HG03520 (cell line): Measurements from ENCODE around the gene CBLB.

Source experiments
- ATAC-seq: cut with Tn5 transposase; IDR thresholded peaks from one replicate; pipeline ENCODE4 v1.9.1; 2021; ENCODE audit warnings: mild to moderate bottlenecking, moderate library complexity; ENCODE audit not compliant: unreplicated experiment

The CBLB gene

DNA sequence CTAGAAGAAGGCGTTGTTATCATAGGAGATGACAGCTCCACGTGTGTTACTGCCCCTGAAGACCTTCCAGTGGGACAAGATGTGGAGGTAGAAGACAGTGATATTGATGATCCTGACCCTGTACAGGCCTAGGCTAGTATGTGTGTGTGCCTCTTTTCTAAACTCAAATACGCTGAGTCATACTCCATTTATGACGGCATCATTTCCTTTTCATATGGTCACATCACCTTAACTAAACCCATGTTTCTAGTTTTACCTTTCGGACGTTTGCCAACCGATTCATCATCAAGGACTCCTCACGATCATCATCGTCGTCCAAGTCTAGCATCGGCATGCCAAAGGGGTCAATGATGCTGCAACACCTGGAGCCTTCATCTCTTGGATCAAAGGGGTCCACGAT is 149.0 kb downstream of the CBLB start:
- ATAC-seq, result no peak

DNA sequence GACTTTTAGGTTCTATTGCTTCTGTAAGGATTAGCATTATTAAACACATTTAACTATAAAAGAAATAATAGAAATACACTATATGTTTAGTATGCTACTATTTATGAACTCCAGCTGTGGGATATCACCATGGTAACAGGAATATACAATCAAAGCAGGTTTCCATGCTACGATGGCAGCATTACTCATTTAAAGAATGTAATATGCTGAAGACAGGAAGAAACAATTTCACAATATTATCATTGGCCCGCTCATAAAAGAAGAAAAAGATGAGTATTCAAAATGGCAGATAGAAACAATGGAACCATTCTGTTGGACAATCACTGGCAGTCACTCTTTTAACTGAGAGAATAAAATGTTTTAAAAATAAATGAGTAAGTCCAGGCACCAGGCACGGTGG is 153.4 kb downstream of the CBLB start:
- no peak for ATAC-seq

DNA sequence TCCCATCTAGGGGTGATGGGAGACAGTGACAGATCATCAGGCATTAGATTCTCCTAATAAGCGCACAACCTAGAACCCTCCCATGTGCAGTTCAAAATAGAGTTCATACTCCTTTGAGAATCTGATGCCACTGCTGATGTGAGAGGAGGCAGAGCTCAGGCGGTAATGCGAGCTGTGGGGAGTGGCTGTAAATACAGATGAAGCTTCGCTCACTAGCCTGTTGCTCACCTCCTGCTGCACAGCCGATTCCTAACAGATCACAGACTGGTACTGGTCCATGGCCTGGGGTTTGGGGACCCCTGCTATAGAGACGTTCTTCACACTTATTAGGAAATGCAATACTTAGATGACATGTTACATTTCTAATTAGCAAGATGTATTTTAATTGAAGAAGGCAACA is 154.4 kb downstream of the CBLB start:
- ATAC-seq, result no peak

DNA sequence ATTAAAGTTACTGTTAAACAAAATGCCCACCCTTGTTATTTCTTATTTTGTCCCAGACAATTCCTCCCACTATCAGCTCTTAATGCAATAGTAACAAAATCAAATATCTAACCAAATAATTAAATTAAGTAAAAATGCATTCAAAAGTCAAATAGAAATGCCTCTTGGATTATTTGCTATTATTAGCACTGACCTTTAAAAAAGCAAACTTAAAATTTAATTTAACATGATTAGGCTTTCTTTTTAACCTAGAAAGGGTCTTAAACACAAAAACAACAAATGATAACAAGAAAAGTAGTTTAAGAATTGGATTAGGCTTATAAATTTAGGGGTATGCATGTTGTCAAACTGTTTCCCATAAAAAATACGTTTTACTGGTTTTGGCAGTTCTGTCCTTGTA is 159.8 kb downstream of the CBLB start:
- no peak for ATAC-seq

DNA sequence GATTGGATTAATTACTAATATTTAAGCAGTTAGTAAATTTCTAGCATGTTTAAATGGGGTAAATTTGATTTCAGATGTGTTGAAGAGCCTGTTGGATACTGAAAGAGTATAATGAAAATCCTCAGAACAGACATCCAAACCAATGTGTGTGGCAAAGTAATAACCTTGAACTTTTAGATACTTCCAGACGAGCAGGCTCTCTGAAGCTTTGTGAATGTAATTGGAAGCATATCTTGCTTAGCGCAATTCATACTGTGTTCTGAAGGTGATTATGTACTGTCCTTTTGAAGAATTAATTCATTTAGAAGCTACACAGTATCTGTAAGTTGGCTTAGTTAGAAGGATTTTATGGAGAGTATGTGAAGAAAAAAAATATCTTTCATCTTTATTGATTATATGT is 161.8 kb downstream of the CBLB start:
- ATAC-seq, result no peak

DNA sequence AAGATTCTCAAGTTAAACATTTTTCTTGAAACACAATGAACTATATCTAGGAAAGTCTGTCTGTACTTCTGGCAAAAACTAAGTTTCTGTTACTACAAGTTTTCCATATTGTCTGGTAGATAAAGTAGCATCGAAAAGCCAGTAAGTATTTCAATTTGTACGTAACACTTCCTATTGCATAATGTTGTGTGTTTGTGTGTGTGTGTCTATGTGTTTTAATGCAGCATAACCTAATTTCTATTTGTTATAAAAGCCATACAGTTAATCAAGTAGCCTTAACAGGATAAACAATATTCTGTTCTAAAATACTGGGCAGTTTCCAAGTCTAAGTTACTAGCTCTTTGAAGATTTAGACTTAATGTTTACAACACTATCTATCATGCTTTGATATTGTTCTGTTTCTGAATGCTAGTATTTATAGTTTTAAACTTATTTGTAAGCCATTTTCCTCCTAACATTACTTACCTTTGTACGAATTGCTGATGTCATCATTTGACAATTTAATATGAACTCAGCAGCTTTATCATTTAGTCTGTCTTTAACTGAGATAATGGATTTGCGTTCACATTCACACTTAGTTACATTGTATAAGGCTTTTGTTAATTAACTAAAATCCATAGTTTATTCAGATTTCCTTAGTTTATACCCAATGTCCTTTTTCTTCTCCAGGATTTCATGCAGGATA is 163.9 kb downstream of the CBLB start:
- ATAC-seq, result no peak

DNA sequence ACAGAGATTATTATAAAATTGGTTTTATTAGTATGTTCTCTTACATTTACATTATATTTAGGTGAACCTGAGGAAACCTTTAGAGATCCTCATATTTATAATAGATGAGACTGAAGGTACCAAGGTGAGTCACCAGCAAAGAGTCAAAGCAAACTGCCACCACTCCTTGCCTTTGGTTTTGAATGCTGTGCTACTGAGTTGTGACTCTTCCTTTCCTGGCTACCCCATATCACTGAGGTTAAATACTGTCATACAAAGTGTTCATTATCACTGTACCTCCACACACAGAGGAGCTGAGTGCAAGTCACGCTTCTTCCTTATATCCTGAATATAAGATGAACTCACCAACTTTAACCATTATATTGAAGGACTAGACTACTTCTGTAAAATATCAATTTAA is 168.2 kb downstream of the CBLB start:
- no peak for ATAC-seq

DNA sequence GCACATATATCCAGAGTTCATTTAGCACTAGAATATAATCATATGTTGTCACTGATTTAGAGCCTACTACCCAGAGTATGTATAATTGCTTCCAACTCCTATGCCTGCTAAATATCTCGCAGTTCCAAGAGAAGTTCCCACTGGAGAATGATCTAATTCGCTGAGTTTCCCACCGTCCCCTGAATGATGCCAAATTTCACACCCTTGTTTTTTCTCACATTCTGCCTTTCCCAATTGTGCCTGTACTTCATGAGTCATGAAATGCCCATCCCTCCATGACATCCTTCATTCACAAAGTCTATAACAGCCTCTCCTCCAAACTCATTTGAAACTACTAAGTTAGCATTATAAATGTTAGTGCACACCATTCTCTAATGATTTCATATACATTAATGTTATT is 177.2 kb downstream of the CBLB start:
- no peak for ATAC-seq

DNA sequence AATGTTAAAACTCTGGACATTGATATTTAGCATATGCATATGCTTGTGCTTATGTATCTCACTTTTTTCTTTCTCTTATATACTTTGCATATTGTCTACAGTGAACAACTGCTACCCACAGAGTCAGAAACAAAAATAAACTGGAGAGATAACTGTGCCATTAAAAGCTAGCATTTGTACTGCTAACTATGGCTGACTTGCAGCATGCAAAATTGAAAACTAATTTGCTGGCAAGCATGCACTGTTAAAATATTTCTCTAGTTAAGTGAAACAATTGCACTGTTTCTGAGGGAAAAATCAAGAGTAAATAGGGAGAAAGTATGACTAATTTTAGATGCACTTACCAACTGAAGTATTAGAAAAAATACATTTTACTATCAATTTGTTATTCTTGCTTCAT is 177.8 kb downstream of the CBLB start:
- no peak for ATAC-seq

DNA sequence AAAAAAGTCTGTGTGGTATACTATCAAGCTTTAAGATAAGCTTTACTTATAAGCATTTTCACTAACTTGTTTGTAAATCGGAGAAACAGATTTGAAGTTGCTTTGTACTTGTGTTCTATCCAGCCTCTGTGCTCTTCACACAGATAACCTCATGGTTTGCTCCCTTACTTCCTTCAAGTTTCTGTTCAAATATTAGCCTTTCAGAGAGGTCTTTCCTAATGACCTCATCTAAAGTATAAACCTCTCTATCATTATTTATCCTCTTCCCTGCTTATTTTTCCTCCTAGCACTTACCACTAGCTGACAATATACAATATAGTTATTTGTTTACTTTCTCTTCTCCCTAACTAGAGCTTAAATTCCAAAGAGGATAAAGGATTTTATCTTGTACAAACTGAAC is 180.0 kb downstream of the CBLB start:
- no peak for ATAC-seq

DNA sequence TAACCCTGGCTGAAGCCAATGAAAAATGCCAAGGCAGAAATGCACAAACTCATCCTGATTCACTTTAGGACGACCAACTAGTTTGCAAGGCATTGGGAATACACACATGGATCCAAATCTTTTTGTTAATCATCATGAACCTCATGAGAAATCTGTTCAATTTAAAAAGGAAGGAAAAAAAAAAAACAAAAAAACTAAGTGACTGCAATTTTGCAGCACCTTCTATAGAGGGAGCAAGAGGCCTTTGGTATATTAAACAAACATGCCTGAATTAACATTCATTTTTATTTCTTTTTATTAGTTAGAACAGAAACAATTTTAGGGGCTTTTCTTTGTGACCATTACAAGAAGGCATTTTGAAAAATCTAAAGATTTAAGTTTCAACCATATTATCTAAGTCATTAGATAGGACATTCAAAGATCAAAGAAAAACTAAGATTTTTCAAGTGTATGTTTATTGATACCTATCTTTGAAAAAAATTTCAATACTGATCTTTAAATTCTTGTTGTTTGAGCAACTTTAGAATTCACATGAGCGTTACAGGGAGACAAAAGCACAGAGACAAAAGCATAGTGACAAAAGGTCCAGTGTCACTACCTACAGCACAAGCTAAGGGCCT is 182.4 kb downstream of the CBLB start:
- no peak for ATAC-seq

DNA sequence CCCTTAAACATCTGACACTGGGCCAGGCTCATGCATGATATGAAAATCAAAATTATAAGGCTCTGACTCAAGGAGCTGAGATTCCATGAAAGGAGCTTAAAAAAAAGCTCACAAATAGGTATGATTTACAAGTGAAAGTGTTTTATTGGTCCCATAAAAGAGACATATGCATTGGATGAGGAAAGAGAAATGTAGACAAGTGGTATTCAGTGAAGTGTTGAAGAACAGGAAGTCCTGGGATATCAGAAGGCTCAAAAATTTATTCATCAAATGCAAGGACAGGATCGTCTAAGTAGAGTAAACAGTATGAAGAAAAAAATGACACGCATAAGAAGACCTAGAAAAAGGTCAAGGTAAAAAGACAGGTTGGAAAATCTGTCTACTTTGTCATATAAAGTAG is 188.9 kb downstream of the CBLB start:
- no peak for ATAC-seq

DNA sequence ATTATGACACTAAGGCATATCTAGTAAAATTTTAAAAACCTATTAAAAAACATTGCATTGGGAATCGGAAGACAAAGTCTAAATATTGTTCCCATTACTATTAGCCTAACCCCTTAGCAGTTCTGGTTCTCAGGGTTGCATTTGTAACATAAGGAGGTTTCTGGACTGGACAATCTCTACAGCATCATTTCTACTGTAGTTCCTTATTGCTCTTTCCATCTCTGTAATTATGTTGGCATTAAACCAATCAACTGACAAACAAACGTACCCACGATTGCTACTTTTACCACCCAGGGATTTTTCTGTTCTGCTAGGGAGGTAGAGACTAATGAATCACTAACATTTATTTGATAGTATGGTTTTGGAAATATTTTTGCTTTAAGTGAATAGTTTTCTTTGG is 190.8 kb downstream of the CBLB start:
- no peak for ATAC-seq

DNA sequence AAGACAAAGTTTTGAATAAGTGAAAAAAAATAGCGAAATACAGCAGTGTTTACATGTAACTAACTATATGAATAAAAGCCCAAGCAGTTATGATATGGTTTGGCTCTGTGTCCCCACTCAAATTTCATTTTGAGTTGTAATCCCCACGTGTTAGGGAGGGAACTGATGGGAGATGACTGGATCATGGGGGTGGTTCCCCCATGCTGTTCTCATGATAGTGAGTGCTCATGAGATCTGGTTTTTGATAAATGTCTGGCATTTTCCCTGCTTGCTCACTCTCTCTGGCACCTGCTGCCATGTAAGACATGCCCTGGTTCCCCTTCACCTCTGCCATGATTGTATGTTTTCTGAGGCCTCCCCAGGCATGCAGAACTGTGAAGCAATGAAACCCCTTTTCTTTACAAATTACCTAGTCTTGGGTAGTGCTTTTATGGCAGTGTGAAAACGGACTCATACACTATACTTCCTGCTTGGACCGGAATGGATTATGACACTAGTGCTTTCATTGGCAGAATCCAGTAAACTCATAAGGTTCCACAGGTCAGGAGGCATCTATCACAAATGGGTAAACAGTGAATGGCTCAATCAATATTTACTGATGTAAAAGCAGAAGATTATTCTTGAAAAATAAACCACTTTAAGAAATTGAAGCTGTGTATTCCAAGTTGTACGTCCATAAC is 192.1 kb downstream of the CBLB start:
- no peak for ATAC-seq

DNA sequence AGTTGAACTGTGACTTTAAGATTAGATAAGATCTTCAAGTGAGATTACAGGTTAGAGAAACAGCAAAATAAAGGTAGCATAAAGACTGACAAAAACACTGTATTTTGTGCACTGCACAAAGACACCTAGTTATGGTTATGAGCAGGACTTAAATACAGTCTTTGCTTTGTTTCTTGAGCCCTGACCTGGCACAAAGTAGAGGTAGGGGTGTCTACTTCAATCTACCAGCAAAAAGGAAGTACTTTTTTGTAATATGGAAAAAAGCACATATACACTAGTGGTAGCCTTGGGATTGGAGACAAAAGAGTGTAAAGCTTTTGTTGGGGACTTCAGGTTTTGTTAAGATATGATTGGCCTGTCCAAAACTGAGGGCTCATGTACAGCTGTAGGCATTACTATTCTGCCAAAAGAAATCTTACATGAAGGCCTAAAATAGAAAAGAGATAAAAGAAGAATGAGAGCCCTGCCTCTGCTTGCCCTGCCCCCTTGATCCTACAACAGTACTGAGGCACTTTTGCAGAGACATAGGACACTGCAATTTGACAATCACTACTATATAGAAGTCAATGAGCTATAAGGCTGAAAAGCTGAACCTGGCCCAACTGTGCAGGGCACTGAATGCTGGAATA is 194.3 kb downstream of the CBLB start:
- no peak for ATAC-seq

DNA sequence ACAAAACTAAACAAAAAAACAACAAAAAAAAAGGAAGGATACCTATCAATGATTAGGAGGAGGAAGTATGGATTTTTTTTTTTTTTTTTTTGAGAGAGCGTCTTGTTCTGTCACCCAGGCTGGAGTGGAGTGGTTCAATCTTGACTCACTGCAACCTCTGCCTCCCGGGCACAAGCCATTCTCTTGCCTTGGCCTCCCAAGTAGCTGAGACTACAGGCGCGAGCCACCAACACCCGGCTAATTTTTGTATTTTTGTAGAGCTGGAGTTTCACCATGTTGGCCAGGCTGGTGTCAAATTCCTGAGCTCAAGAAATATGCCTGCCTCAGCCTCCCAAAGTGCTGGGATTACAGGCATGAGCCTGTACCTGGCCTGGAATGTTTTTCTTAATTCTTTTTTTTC is 195.8 kb downstream of the CBLB start:
- no peak for ATAC-seq

DNA sequence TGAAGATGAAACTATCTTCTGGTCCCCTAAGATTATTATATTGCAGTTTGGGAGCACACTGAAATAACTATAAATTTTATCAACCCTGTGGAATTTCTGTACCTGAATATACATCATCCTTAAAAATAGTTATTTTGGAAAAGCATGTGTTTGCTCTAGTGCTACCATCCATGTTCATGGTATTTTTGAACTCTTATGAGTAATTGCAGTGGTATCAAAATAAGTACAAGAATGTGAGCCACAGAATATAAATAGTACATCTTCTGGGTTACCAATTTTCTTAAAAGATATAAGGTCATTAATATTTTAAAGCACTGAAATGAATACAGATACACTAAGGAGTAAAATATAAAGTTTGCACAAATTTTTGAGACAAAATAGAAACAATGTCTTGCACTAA is 206.5 kb downstream of the CBLB start:
- ATAC-seq, result no peak

DNA sequence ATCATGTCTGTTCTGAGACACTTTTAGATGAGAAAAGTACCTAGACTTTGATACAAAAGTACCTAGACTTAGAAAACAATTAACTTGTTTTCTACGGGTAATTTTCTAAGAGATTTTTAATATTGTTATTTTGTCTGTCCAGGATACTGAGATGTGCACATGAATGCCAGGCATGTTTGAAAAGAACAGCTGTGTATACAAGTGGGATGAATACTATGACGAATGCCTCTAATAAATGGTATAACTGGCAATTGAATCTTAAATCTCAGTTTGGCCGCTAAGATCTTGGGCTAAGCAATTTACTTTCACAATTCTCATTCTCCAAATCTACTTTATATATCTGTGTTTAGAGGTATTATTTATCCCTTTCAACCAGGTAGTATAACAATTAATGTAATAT is 207.4 kb downstream of the CBLB start:
- ATAC-seq, result no peak

DNA sequence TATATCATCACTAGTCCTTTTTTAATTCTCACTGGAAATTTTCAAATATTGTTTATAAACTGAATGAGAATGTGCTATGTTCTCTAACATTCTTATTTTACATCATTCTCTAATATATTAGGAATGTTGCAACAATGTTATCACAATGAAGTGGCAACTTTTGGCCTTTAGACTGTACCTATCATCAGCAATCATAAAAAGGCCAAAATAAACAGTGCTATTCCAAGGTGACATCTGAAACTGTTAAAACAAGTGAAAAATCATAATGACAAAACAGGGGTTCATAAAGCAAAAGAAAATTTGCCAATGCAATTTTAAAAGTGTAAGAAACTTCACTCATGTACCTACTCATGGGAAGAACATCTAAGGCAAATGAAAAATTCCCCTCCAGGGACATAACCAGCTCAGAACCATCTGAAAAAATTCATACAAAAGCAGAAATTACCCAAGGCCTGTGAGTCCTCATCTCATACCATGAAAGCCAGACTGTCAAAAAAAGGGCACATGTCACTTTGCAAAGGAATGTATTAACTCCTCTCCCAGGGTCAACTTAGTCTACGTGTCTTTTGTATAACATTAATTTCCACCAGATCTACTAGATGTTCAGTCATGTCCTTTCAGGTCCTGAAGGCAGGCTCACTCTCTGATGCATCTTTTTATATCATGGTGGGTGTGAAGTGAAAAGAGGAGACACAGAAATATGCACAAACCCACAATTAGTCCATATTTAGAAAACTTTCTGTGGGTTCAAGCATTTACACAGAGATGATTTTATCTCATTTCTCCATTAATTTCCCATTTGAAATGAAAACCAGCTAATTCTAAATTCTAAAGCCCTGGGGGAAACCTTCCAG is 211.9 kb downstream of the CBLB start:
- ATAC-seq, result no peak

DNA sequence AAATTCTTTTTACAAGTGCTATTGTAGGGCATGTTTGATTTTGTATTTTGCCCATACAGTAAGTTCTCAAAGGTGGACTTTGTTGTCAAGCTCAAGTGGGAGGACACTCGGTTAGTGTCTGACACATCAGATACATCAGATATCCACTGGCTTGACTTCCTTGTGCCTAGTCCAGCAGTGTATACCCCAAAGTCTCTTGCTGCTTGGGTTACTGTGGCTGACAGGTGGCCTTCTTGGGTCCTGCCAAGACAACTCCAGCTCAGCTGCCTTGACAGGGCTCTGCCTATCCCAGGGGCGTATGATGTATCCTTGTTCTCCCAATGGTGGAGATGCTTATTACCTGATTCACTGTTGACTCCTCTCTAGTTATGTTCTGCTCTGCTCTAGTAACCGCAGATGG is 214.9 kb downstream of the CBLB start:
- ATAC-seq, result no peak

DNA sequence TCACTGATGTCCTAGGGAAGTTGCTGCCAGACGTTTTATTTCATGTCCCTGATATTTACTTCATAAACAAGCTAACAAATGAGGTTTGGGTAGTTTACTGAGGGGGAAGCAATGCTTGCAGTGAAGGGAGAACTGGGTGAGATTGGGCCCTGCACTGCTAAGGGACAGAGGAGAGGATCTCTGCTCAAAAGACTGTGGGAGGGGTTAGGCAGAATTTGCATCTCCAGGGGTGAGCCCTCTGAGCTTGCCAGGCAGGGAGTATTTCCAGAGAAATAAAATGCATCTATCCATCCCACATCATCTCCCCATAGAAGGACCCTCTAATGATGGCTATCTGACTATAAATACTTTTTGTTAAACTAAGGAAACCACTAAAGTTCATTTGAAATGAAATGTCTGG is 215.6 kb downstream of the CBLB start:
- ATAC-seq, result no peak
